ENCODE measurements around the gene TANK.
A peak's percentile ranks its signal among the peaks of the same experiment; 100 is the strongest.
"Not testable (repeated sequence)": the region's sequence is repeated elsewhere in the genome, so short reads cannot be mapped to it uniquely, and the experiment has no call there.

The TANK gene

GRCh38 chr2:161160226-161161073, at the start of gene TANK:
TSS of gene TANK (plus strand) at chr2:161160428. CDS start at chr2:161179663, 19,235 bp downstream.
- peak; percentile 91 for DNase-seq

GRCh38 chr2:161111531-161111930, 48.7 kb upstream of the TANK start:
- no peak for DNase-seq

GRCh38 chr2:161112908-161113307, 47.3 kb upstream of the TANK start:
- no peak for DNase-seq

GRCh38 chr2:161113693-161114575, 46.3 kb upstream of the TANK start:
- no peak for DNase-seq

- DNase-seq = no peak
Observed at GRCh38 chr2:161115205-161115604, 45.0 kb upstream of the TANK start.

GRCh38 chr2:161115605-161116380, 44.4 kb upstream of the TANK start:
- no peak for DNase-seq

- no peak for DNase-seq
Observed at GRCh38 chr2:161116509-161116908, 43.7 kb upstream of the TANK start.

- DNase-seq = no peak
Observed at GRCh38 chr2:161117506-161117905, 42.7 kb upstream of the TANK start.

GRCh38 chr2:161118722-161119121, 41.5 kb upstream of the TANK start:
- no peak for DNase-seq

GRCh38 chr2:161119483-161119882, 40.7 kb upstream of the TANK start:
- DNase-seq = no peak

GRCh38 chr2:161120775-161121174, 39.5 kb upstream of the TANK start:
- DNase-seq = no peak

- no peak for DNase-seq
Observed at GRCh38 chr2:161121622-161122021, 38.6 kb upstream of the TANK start.

- peak; percentile 27 for DNase-seq
Observed at GRCh38 chr2:161122772-161123530, 37.3 kb upstream of the TANK start.

GRCh38 chr2:161123531-161124030, 36.6 kb upstream of the TANK start:
- DNase-seq = peak; percentile 45

GRCh38 chr2:161124201-161124600, 36.0 kb upstream of the TANK start:
- no peak for DNase-seq

- no peak for DNase-seq
Observed at GRCh38 chr2:161128885-161129284, 31.3 kb upstream of the TANK start.

- DNase-seq = no peak
Observed at GRCh38 chr2:161130354-161130753, 29.9 kb upstream of the TANK start.

- no peak for DNase-seq
Observed at GRCh38 chr2:161131074-161131680, 29.1 kb upstream of the TANK start.

GRCh38 chr2:161131804-161132203, 28.4 kb upstream of the TANK start:
- DNase-seq = no peak

- not testable (repeated sequence) for DNase-seq
Observed at GRCh38 chr2:161132384-161132783, 27.8 kb upstream of the TANK start.

- DNase-seq = no peak
Observed at GRCh38 chr2:161133366-161133765, 26.9 kb upstream of the TANK start.

Measured in DMS153 (cell line).